H1 (cell line): ENCODE results near the gene SRD5A3. TPM values are rescaled to one million over a fixed set of nuclear protein-coding genes. Genes with fewer than 3 reads are reported as not detected.

Source experiments
- CTCF ChIA-PET: fragments of 300-600 bp; sonication (Branson Sonifier 250); formaldehyde crosslinking; loops from one replicate; lab custom pipeline; 2021; ENCODE audit not compliant: partially characterized antibody; lab: Charles Lee
- POLR2A ChIA-PET: fragments of 300-600 bp; sonication (Branson Sonifier 250); formaldehyde crosslinking; loops from one replicate; lab custom pipeline; 2021; ENCODE audit warnings: inconsistent platforms; ENCODE audit not compliant: partially characterized antibody; lab: Charles Lee
- DNase-seq, 2 experiments: peaks; one replicate each; pipeline versions ENCODE4 v3.0.0 to v3.0.0-alpha.2; 2010 to 2022; ENCODE audit warnings: low spot score in 2 of 2, low read depth in 1 of 2, mixed read lengths in 1 of 2
- FAIRE-seq: peaks from 2 replicates; lab custom pipeline; 2011; peaks lifted over from hg19 to GRCh38; lab: Jason Lieb, UNC
- H2AFZ ChIP-seq: 2 replicates; pipeline ENCODE4 v1.8.1; 2012; ENCODE audit warnings: low read length, inconsistent platforms
- H2AK5ac ChIP-seq: 2 replicates; pipeline ENCODE4 v1.6.1; 2013; ENCODE audit warnings: low read depth, low read length
- H2BK120ac ChIP-seq: replicated peaks from 2 replicates; pipeline ENCODE3; 2013; ENCODE audit warnings: low read depth, low read length, inconsistent platforms
- H2BK12ac ChIP-seq: 2 replicates; pipeline ENCODE4 v1.6.1; 2013; ENCODE audit warnings: low read depth, low read length
- H2BK15ac ChIP-seq: 2 replicates; pipeline ENCODE4 v1.6.1; 2013; ENCODE audit warnings: low read length
- H2BK20ac ChIP-seq: 2 replicates; pipeline ENCODE4 v1.6.1; 2013; ENCODE audit warnings: low read length
- H2BK5ac ChIP-seq: 2 replicates; pipeline ENCODE4 v1.6.1; 2013; ENCODE audit warnings: low read depth, low read length
- H3K14ac ChIP-seq: 2 replicates; pipeline ENCODE4 v1.6.1; 2013; ENCODE audit warnings: inconsistent platforms; ENCODE audit not compliant: insufficient read length
- H3K18ac ChIP-seq: 2 replicates; pipeline ENCODE4 v1.6.1; 2013; ENCODE audit warnings: low read length; ENCODE audit errors: extremely low read depth
- H3K23ac ChIP-seq: 2 replicates; pipeline ENCODE4 v1.6.1; 2013; ENCODE audit warnings: inconsistent platforms; ENCODE audit not compliant: insufficient read length
- H3K23me2 ChIP-seq: 2 replicates; pipeline ENCODE4 v1.6.1; 2013; ENCODE audit warnings: low read depth, low read length
- H3K27ac ChIP-seq: 2 replicates; pipeline ENCODE4 v1.6.1; 2011; ENCODE audit warnings: low read depth, low read length, inconsistent platforms
- H3K27me3 ChIP-seq, 4 experiments: replicated peaks in 1 of 4; 1 replicate in 1 of 4; 2 replicates in 3 of 4; pipeline versions ENCODE4 v1.6.1 to v1.8.1; 2011 to 2013; ENCODE audit warnings: low read length in 3 of 4, mild to moderate bottlenecking in 3 of 4, inconsistent platforms in 2 of 4, mixed read lengths in 2 of 4, moderate library complexity in 1 of 4; ENCODE audit not compliant: control insufficient read depth in 3 of 4, insufficient read depth in 3 of 4; ENCODE audit errors: extremely low read depth in 1 of 4
- H3K36me3 ChIP-seq, 4 experiments: 2 replicates each; pipeline versions ENCODE4 v1.6.1 to v1.8.1; 2011 to 2013; ENCODE audit warnings: mild to moderate bottlenecking in 4 of 4, low read length in 3 of 4, moderate library complexity in 2 of 4, control low read depth in 1 of 4, inconsistent platforms in 1 of 4; ENCODE audit not compliant: insufficient read depth in 4 of 4, control insufficient read depth in 2 of 4
- H3K4ac ChIP-seq: replicated peaks from 2 replicates; pipeline ENCODE3; 2013; ENCODE audit warnings: low read length, low read depth, mixed read lengths, inconsistent platforms; ENCODE audit not compliant: insufficient read length
- H3K4me1 ChIP-seq, 4 experiments: replicated peaks in 1 of 4; 1 replicate in 1 of 4; 2 replicates in 3 of 4; pipeline versions ENCODE4 v1.6.1 to v1.8.1; 2011 to 2013; ENCODE audit warnings: low read length in 3 of 4, inconsistent platforms in 2 of 4, mixed read lengths in 1 of 4; ENCODE audit not compliant: insufficient read depth in 4 of 4, control insufficient read depth in 3 of 4
- H3K4me2 ChIP-seq, 2 experiments: 2 replicates each; pipeline versions ENCODE4 v1.6.1 to v1.8.1; 2011 to 2013; ENCODE audit warnings: low read depth in 2 of 2, low read length in 2 of 2, control low read depth in 1 of 2, inconsistent platforms in 1 of 2, mild to moderate bottlenecking in 1 of 2; ENCODE audit not compliant: insufficient read depth in 1 of 2
- H3K4me3 ChIP-seq, 4 experiments: fragments of 200-600, 300-600 bp in 1 of 4; sonication (generic), shearing (Covaris generic), sonication (Bioruptor Twin) in 1 of 4; 2 replicates each; pipeline versions ENCODE4 v1.5.1 to v1.8.1; 2011 to 2016; ENCODE audit warnings: low read length in 4 of 4, low read depth in 3 of 4, control low read depth in 2 of 4, inconsistent platforms in 2 of 4, mild to moderate bottlenecking in 2 of 4, mixed read lengths in 1 of 4, moderate library complexity in 1 of 4; ENCODE audit not compliant: insufficient read depth in 2 of 4; ENCODE audit errors: extremely low read depth in 1 of 4
- H3K56ac ChIP-seq: replicated peaks from 2 replicates; pipeline ENCODE3; 2013; ENCODE audit warnings: low read depth, mild to moderate bottlenecking, mixed read lengths, low read length, inconsistent platforms; ENCODE audit not compliant: insufficient read length
- H3K79me1 ChIP-seq: 2 replicates; pipeline ENCODE4 v1.6.1; 2013; ENCODE audit warnings: low read depth, low read length, control low read depth
- H3K79me2 ChIP-seq, 2 experiments: 2 replicates each; pipeline versions ENCODE4 v1.6.1 to v1.8.1; 2012 to 2013; ENCODE audit warnings: low read length in 2 of 2, mild to moderate bottlenecking in 2 of 2, inconsistent platforms in 1 of 2; ENCODE audit not compliant: insufficient read depth in 2 of 2, control insufficient read depth in 1 of 2
- H3K9ac ChIP-seq, 4 experiments: replicated peaks in 1 of 4; 1 replicate in 1 of 4; 2 replicates in 3 of 4; pipeline versions ENCODE4 v1.6.1 to v1.8.1; 2011 to 2013; ENCODE audit warnings: low read depth in 3 of 4, low read length in 3 of 4, control low read depth in 2 of 4, mild to moderate bottlenecking in 2 of 4, moderate library complexity in 2 of 4, inconsistent platforms in 1 of 4; ENCODE audit errors: extremely low read depth in 1 of 4
- H3K9me3 ChIP-seq, 2 experiments: 2 replicates each; pipeline versions ENCODE4 v1.6.1 to v1.8.1; 2012 to 2013; ENCODE audit warnings: mild to moderate bottlenecking in 2 of 2, moderate library complexity in 2 of 2, control low read depth in 1 of 2, inconsistent platforms in 1 of 2, low read depth in 1 of 2, low read length in 1 of 2, mixed read lengths in 1 of 2; ENCODE audit not compliant: insufficient read depth in 2 of 2
- H4K20me1 ChIP-seq, 2 experiments: replicated peaks in 1 of 2; 2 replicates each; pipeline versions ENCODE3 to v1.8.1; 2011 to 2013; ENCODE audit warnings: inconsistent platforms in 2 of 2, low read length in 2 of 2, mild to moderate bottlenecking in 1 of 2; ENCODE audit not compliant: insufficient read depth in 2 of 2, control insufficient read depth in 1 of 2
- H4K5ac ChIP-seq: 2 replicates; pipeline ENCODE4 v1.6.1; 2013; ENCODE audit warnings: low read length, low read depth, mixed read lengths, inconsistent platforms; ENCODE audit not compliant: insufficient read length
- H4K8ac ChIP-seq: 2 replicates; pipeline ENCODE4 v1.8.0; 2013; ENCODE audit warnings: mild to moderate bottlenecking, moderate library complexity, low read length, inconsistent platforms; ENCODE audit not compliant: insufficient read depth; ENCODE audit errors: extremely low read depth
- H4K91ac ChIP-seq: replicated peaks from 2 replicates; pipeline ENCODE3; 2013; ENCODE audit warnings: low read length, mixed read lengths, inconsistent platforms; ENCODE audit not compliant: insufficient read length
- ASH2L ChIP-seq: fragments of 200-600, 300-600 bp; sonication (generic); IDR thresholded peaks from one replicate; pipeline ENCODE4 v1.7.1; 2017; ENCODE audit warnings: low read length
- CBX5 ChIP-seq: fragments of 300-800, 300-1000 bp; sonication (generic); IDR thresholded peaks from 2 replicates; pipeline ENCODE4 v1.7.1; 2016; ENCODE audit warnings: antibody characterized with exemption, low read length, low read depth
- CHD2 ChIP-seq: IDR thresholded peaks from 2 replicates; pipeline ENCODE4 v1.6.1; 2012; ENCODE audit warnings: low read length, improper control_type of control experiment
- CTCF ChIP-seq, 3 experiments: IDR thresholded peaks; 1 replicate in 2 of 3; 2 replicates in 1 of 3; pipeline versions ENCODE4 v1.5.1 to v1.6.1; 2011; ENCODE audit warnings: low read length in 3 of 3, mild to moderate bottlenecking in 3 of 3, inconsistent platforms in 2 of 3, low read depth in 1 of 3, moderate library complexity in 1 of 3; ENCODE audit not compliant: insufficient read depth in 1 of 3; ENCODE audit errors: control extremely low read depth in 1 of 3
- EZH2 ChIP-seq: fragments of 200-600 bp; sonication (generic); IDR thresholded peaks from 2 replicates; pipeline ENCODE4 v1.7.1; 2012; ENCODE audit warnings: low read depth, mild to moderate bottlenecking, moderate library complexity, low read length, inconsistent platforms; ENCODE audit not compliant: severe bottlenecking
- HDAC2 ChIP-seq, 2 experiments: fragments of 300-600 bp in 1 of 2; sonication (generic) in 1 of 2; IDR thresholded peaks; 2 replicates each; pipeline ENCODE4 v1.6.1; 2011 to 2012; ENCODE audit warnings: low read depth in 2 of 2, low read length in 2 of 2, mild to moderate bottlenecking in 2 of 2, moderate library complexity in 2 of 2, borderline replicate concordance in 1 of 2, inconsistent platforms in 1 of 2
- POLR2A ChIP-seq, 2 experiments: IDR thresholded peaks; 1 replicate in 1 of 2; 2 replicates in 1 of 2; pipeline ENCODE4 v1.6.1; 2011; ENCODE audit warnings: low read depth in 2 of 2, low read length in 2 of 2, mild to moderate bottlenecking in 2 of 2; ENCODE audit errors: control extremely low read depth in 1 of 2
- SAP30 ChIP-seq: fragments of 300-600 bp; sonication (generic); IDR thresholded peaks from 2 replicates; pipeline ENCODE4 v1.7.1; 2012; ENCODE audit warnings: low read length, moderate library complexity, mild to moderate bottlenecking, inconsistent platforms; ENCODE audit not compliant: insufficient read depth, insufficient replicate concordance
- SIRT6 ChIP-seq: IDR thresholded peaks from one replicate; pipeline ENCODE4 v1.7.1; 2012; ENCODE audit warnings: low read length, inconsistent platforms
- SIX5 ChIP-seq: IDR thresholded peaks from 2 replicates; pipeline ENCODE4 v1.6.1; 2011; ENCODE audit warnings: mild to moderate bottlenecking, low read depth, low read length
- SUZ12 ChIP-seq: fragments of 200-600 bp; sonication (generic); IDR thresholded peaks from 2 replicates; pipeline ENCODE4 v1.6.1; 2012; ENCODE audit warnings: mild to moderate bottlenecking, inconsistent platforms, low read length, moderate library complexity, mixed read lengths
- TAF1 ChIP-seq: IDR thresholded peaks from 2 replicates; pipeline ENCODE4 v1.6.1; 2011; ENCODE audit warnings: mild to moderate bottlenecking, low read depth, low read length
- TAF7 ChIP-seq: optimal IDR thresholded peaks from 2 replicates; pipeline ENCODE3; 2011; ENCODE audit warnings: low read depth, mild to moderate bottlenecking, inconsistent platforms, low read length, moderate library complexity, borderline replicate concordance
- polyA plus RNA-seq, 7 experiments: library from polyadenylated mRNA; depleted of rRNA in 3 of 7; stranded (reverse) in 5 of 7; unstranded in 2 of 7; fragments of >200 nt in 5 of 7; fragments of 200-250 nt in 2 of 7; gene quantifications; 1 replicate in 5 of 7; 2 replicates in 1 of 7; 4 replicates in 1 of 7; pipeline versions ENCODE4 v1.2.1 to v1.2.3, GENCODE V29; 2011 to 2013; ENCODE audit warnings: missing spikeins in 2 of 7, mixed read lengths in 2 of 7
- total RNA-seq: library from RNA; stranded (reverse); fragmentation: NEBNext Ultra II Directional; extraction: Animal tissue kit (Norgen Biotek cat#: 25700); gene quantifications from 2 replicates; pipeline ENCODE4 v1.2.1, GENCODE V29; 2021

SRD5A3 gene
- total and polyA plus RNA-seq, 2 of the 8 experiments (the other 6 are each of a cell fraction or from before 2014, with no cell fraction given), result 19.6 to 34.6 TPM

DNA sequence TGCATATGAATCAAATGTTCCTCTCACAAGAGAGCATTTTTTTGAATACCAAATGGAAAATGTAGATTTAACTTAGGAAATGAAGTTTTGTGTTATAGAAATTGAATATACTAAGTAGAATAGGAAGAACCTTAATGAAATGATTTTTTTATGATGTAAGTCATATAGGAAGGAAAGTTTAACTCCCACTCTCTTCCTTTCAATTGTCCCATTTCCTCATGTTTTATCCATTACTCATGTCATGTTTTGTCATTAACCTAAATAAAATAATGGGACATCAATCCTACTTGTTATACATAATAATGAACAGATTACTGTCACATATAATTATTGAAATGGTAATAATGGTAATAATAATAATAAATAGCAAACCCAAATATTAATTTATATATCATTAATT lies 22.7 kb upstream of the SRD5A3 start:
- Histone ChIP-seq H3K4ac (no peak overlapping the region), H3K9ac (no peak overlapping the region), H3K36me3 (no peaks in the 10 kb centered on the region), H3K23ac (no peak overlapping the region), H2BK5ac (no peak overlapping the region), H4K5ac (no peak overlapping the region), H3K4me2 (no peak overlapping the region), H3K79me2 (no peaks in the 10 kb centered on the region), H2AFZ (no peak overlapping the region), H2BK15ac (no peak overlapping the region), H4K20me1 (no peaks in the 10 kb centered on the region), H3K9me3 (no peaks in the 10 kb centered on the region), H3K4me1 (peaks cover 0 to 6% (median 1%) of the 10 kb centered on the region in 4 experiments; a peak in 2 of 7 replicates), H4K91ac (no peak overlapping the region), H3K23me2 (no peaks in the 10 kb centered on the region), H3K56ac (no peak overlapping the region), H3K27ac (no peak overlapping the region), H2BK20ac (no peak overlapping the region), H3K79me1 (no peaks in the 10 kb centered on the region), H3K14ac (no peak overlapping the region), H4K8ac (no peak overlapping the region), H2BK120ac (no peak overlapping the region), H3K18ac (no peak overlapping the region), H3K27me3 (no peaks in the 10 kb centered on the region), H2AK5ac (no peak overlapping the region), H2BK12ac (no peak overlapping the region), H3K4me3 (no peak overlapping the region)
- POLR2A ChIA-PET, result interaction anchor here (1.5 kb wide), 1 partner anchor 139 kb away, joined by 3 read pairs; no protein-coding TSS in a partner anchor
- no peak for DNase-seq
- CTCF ChIA-PET, result interaction anchor here (1.0 to 5.5 kb wide), 6 partner anchors 12 to 320 kb away, joined by 3 to 54 read pairs (median 4); no protein-coding TSS in a partner anchor
- no peak for FAIRE-seq
- TF ChIP-seq POLR2A (IDR thresholded peaks at IDR 0.05; ENCODE audit: control extremely low read depth in 1 of 2, low read depth in 2 of 2, low read length in 2 of 2) (no peak), CTCF (IDR thresholded peaks at IDR 0.05; ENCODE audit: control extremely low read depth in 1 of 3, insufficient read depth in 1 of 3, low read depth in 1 of 3, low read length in 3 of 3) (no peak), CBX5 (no peak), SIX5 (no peak), ASH2L (no peak), SUZ12 (no peak), CHD2 (no peak), SAP30 (no peak), TAF1 (no peak), EZH2 (no peak), HDAC2 (IDR thresholded peaks at IDR 0.05; ENCODE audit: borderline replicate concordance in 1 of 2, low read depth in 2 of 2, low read length in 2 of 2) (no peak), SIRT6 (no peak), TAF7 (no peak)
